K562 (cell line): ENCODE results near the gene PCP2. TPM values are rescaled to one million over a fixed set of nuclear protein-coding genes. Genes with fewer than 3 reads are reported as not detected.

ENCODE experiments used
- CBX8 ChIP-seq: fragments of 200-600 bp; sonication (generic); IDR thresholded peaks from 2 replicates; pipeline ENCODE4 v1.6.1; 2012; ENCODE audit warnings: borderline replicate concordance, mixed run types, low read depth, mild to moderate bottlenecking, moderate library complexity, mixed read lengths, low read length, control low read depth, inconsistent platforms; ENCODE audit not compliant: poor library complexity, severe bottlenecking; ENCODE audit errors: extremely low read depth
- ESRRA ChIP-seq: fragments of 450-650 bp; IDR thresholded peaks from 2 replicates; pipeline ENCODE4 v1.6.1; 2014; ENCODE audit warnings: low read depth, mild to moderate bottlenecking, moderate library complexity, borderline replicate concordance
- HCFC1 ChIP-seq: IDR thresholded peaks from 2 replicates; pipeline ENCODE4 v1.6.1; 2012; ENCODE audit warnings: low read depth, low read length, improper control_type of control experiment
- HDAC3 ChIP-seq: fragments of 450-650 bp; IDR thresholded peaks from 2 replicates; pipeline ENCODE4 v1.6.1; 2018; ENCODE audit warnings: borderline replicate concordance, mild to moderate bottlenecking, moderate library complexity; ENCODE audit not compliant: partially characterized antibody
- IFI16 ChIP-seq: fragments of 250-450 bp; sonication (Bioruptor Pico); IDR thresholded peaks from 2 replicates; pipeline ENCODE4 v2.1.2; 2022; ENCODE audit warnings: mild to moderate bottlenecking, inconsistent platforms
- JUND ChIP-seq, 2 experiments: IDR thresholded peaks; 2 replicates in 1 of 2; 3 replicates in 1 of 2; pipeline ENCODE4 v1.6.1; 2011; ENCODE audit warnings: borderline replicate concordance in 2 of 2, low read depth in 2 of 2, low read length in 2 of 2, improper control_type of control experiment in 1 of 2, missing biosample characterization in 1 of 2, missing genetic modification characterization in 1 of 2, missing genetic modification reagents in 1 of 2
- KDM2B ChIP-seq: fragments of 250-450 bp; sonication (Bioruptor Pico); IDR thresholded peaks from 2 replicates; pipeline ENCODE4 v1.8.0; 2021; ENCODE audit warnings: mild to moderate bottlenecking, moderate library complexity
- MLX ChIP-seq, 2 experiments: fragments of 450-650 bp in 1 of 2; sonication (generic) in 1 of 2; formaldehyde crosslinking; conservative IDR thresholded peaks; 2 replicates each; pipeline versions ENCODE4 v1.4.0 to v1.8.1; 2020 to 2022; ENCODE audit warnings: mild to moderate bottlenecking in 1 of 2, missing genetic modification reagents in 1 of 2
- NCOA2 ChIP-seq, 2 experiments: fragments of 450-650 bp; IDR thresholded peaks; 2 replicates each; pipeline ENCODE4 v1.6.1; 2018; ENCODE audit warnings: mild to moderate bottlenecking in 2 of 2, moderate library complexity in 1 of 2; ENCODE audit not compliant: partially characterized antibody in 2 of 2
- NCOA4 ChIP-seq: fragments of 450-650 bp; IDR thresholded peaks from 2 replicates; pipeline ENCODE4 v1.6.1; 2018; ENCODE audit warnings: mild to moderate bottlenecking; ENCODE audit not compliant: partially characterized antibody
- POLR2H ChIP-seq: IDR thresholded peaks from 2 replicates; pipeline ENCODE4 v1.6.1; 2016; ENCODE audit warnings: missing genetic modification characterization, low read depth, mild to moderate bottlenecking, control low read depth, missing compliant biosample characterization, moderate library complexity
- PRPF4 ChIP-seq: fragments of 200-400 bp; formaldehyde crosslinking; IDR thresholded peaks from one replicate; pipeline ENCODE4 v1.6.1; 2017; ENCODE audit warnings: low read length, low read depth, mild to moderate bottlenecking; ENCODE audit not compliant: insufficient read depth, poor library complexity, severe bottlenecking
- PYGO2 ChIP-seq: fragments of 450-650 bp; IDR thresholded peaks from 2 replicates; pipeline ENCODE4 v1.6.1; 2016; ENCODE audit warnings: mild to moderate bottlenecking, missing genetic modification characterization, moderate library complexity, missing compliant biosample characterization
- SREBF1 ChIP-seq: fragments of 150-350 bp; IDR thresholded peaks from 2 replicates; pipeline ENCODE4 v1.6.1; 2014; ENCODE audit warnings: antibody characterized with exemption, low read depth, low read length, borderline replicate concordance
- TAF1 ChIP-seq: IDR thresholded peaks from 2 replicates; pipeline ENCODE4 v1.6.1; 2011; ENCODE audit warnings: mild to moderate bottlenecking, low read length, moderate library complexity; ENCODE audit not compliant: insufficient read depth, control insufficient read depth, severe bottlenecking; ENCODE audit errors: extremely low read depth
- TBP ChIP-seq: optimal IDR thresholded peaks from 2 replicates; pipeline ENCODE3; 2011; ENCODE audit warnings: low read depth, low read length, improper control_type of control experiment
- TEAD1 ChIP-seq, 2 experiments: fragments of 450-650 bp in 1 of 2; sonication (generic) in 1 of 2; formaldehyde crosslinking; IDR thresholded peaks; 2 replicates each; pipeline versions ENCODE4 v1.4.0 to v1.8.0; 2020 to 2022; ENCODE audit warnings: mild to moderate bottlenecking in 2 of 2, missing genetic modification reagents in 1 of 2
- TSC22D4 ChIP-seq: fragments of 450-650 bp; IDR thresholded peaks from 2 replicates; pipeline ENCODE4 v1.6.1; 2016; ENCODE audit warnings: missing genetic modification characterization, missing biosample characterization, control low read depth
- ZBTB2 ChIP-seq: fragments of 450-650 bp; IDR thresholded peaks from 2 replicates; pipeline ENCODE4 v1.6.1; 2016; ENCODE audit warnings: antibody characterized with exemption
- ZC3H4 ChIP-seq: sonication (generic); formaldehyde crosslinking; IDR thresholded peaks from 2 replicates; pipeline ENCODE4 v1.9.0; 2021; ENCODE audit warnings: missing genetic modification reagents, borderline replicate concordance
- ZEB2 ChIP-seq: fragments of 450-650 bp; IDR thresholded peaks from 2 replicates; pipeline ENCODE4 v1.6.1; 2016
- ZNF212 ChIP-seq: fragments of 450-650 bp; formaldehyde crosslinking; IDR thresholded peaks from 2 replicates; pipeline ENCODE4 v1.4.0; 2020; ENCODE audit warnings: mild to moderate bottlenecking
- ZNF311 ChIP-seq: fragments of 250-450 bp; sonication (Bioruptor Pico); IDR thresholded peaks from 2 replicates; pipeline ENCODE4 v1.4.0; 2020; ENCODE audit warnings: mild to moderate bottlenecking, moderate library complexity
- polyA plus RNA-seq, 8 experiments: library from polyadenylated mRNA; depleted of rRNA in 4 of 8; stranded (reverse) in 5 of 8; unstranded in 3 of 8; fragments of >200 nt; fragmentation: Nextera tagmentation in 2 of 8; fragmentation: Illumina TruSeq in 1 of 8; extraction: Ambion mirVana in 2 of 8; extraction: Trizol in 1 of 8; gene quantifications; 2 replicates each; pipeline versions ENCODE4 v1.2.1 to v1.2.3, GENCODE V29; 2011 to 2014; ENCODE audit warnings: inconsistent platforms in 1 of 8, missing spikeins in 1 of 8
- total RNA-seq, 7 experiments: library from RNA; depleted of rRNA in 6 of 7; stranded (reverse); fragments of >200 nt in 6 of 7; fragmentation: Illumina TruSeq in 2 of 7; extraction: Trizol in 2 of 7; gene quantifications; 2 replicates each; pipeline versions ENCODE4 v1.2.1 to v1.2.3, GENCODE V29; 2011 to 2021; ENCODE audit warnings: low replicate concordance in 1 of 7

Gene PCP2
- total and polyA plus RNA-seq, 9 of the 15 experiments (the other 6 are each of a cell fraction or from before 2014, with no cell fraction given), result 0.17 to 1.3 (median 0.49) TPM; not detected in 3

GRCh38 chr19:7637374-7638256, 4.1 kb upstream of the PCP2 start (continued):
- TF ChIP-seq TEAD1 (CRISPR knock-in tag; IDR thresholded peaks at IDR 0.05) (no peak), POLR2H (tag) (peak; percentile 58; the same call in 1 of the 2 replicates), IFI16 (no peak), JUND (IDR thresholded peaks at IDR 0.05; ENCODE audit: borderline replicate concordance, low read depth, low read length) (peak; percentile 67), JUND (tag; IDR thresholded peaks at IDR 0.05; ENCODE audit: borderline replicate concordance, low read depth, low read length) (peak; percentile 44; the same call in 1 of the 3 replicates), SREBF1 (no peak), ZBTB2 (no peak; the same call in 1 of the 2 replicates), ESRRA (peak; percentile 66), PYGO2 (no peak), ZC3H4 (no peak), TSC22D4 (tag) (no peak), PRPF4 (no peak), ZNF311 (no peak), NCOA4 (no peak), KDM2B (CRISPR knock-in tag) (no peak), HDAC3 (no peak), TBP (no peak), HCFC1 (peak; percentile 50), ZEB2 (no peak), TAF1 (peak; percentile 60), ZNF212 (CRISPR knock-in tag) (no peak), NCOA2 (IDR thresholded peaks at IDR 0.05; ENCODE audit: partially characterized antibody in 2 of 2) (no peak), MLX (CRISPR knock-in tag; conservative IDR thresholded peaks at IDR 0.05) (0 out of 4 replicates have a peak, but pooled peaks of 1 of the 2 experiments have one; percentile 28), CBX8 (no peak)
